K562 (cell line): ENCODE results near the gene PDE6B. TPM values are rescaled to one million over a fixed set of nuclear protein-coding genes. Genes with fewer than 3 reads are reported as not detected.

Experiments used
- ATF2 ChIP-seq: sonication (generic); formaldehyde crosslinking; IDR thresholded peaks from 2 replicates; pipeline ENCODE4 v1.8.1; 2022; ENCODE audit warnings: missing genetic modification reagents
- ATF3 ChIP-seq, 2 experiments: fragments of 450-650 bp in 1 of 2; sonication (generic) in 1 of 2; formaldehyde crosslinking in 1 of 2; IDR thresholded peaks in 1 of 2; conservative IDR thresholded peaks in 1 of 2; 2 replicates each; pipeline versions ENCODE4 v1.6.1 to v1.8.1; 2016 to 2023; ENCODE audit warnings: mild to moderate bottlenecking in 2 of 2, moderate library complexity in 2 of 2, inconsistent platforms in 1 of 2, missing genetic modification reagents in 1 of 2
- BRF1 ChIP-seq: IDR thresholded peaks from 3 replicates; pipeline ENCODE4 v1.6.1; 2011; ENCODE audit warnings: borderline replicate concordance, mild to moderate bottlenecking; ENCODE audit not compliant: insufficient read length; ENCODE audit errors: extremely low read depth
- CEBPG ChIP-seq, 3 experiments: fragments of 200-800 bp in 1 of 3; sonication (Bioruptor generic) in 1 of 3; sonication (generic) in 1 of 3; formaldehyde crosslinking in 1 of 3; IDR thresholded peaks in 2 of 3; conservative IDR thresholded peaks in 1 of 3; 2 replicates each; pipeline versions ENCODE4 v1.6.1 to v1.8.0; 2016 to 2022; ENCODE audit warnings: missing compliant biosample characterization in 2 of 3, missing genetic modification characterization in 2 of 3, mild to moderate bottlenecking in 1 of 3, missing genetic modification reagents in 1 of 3
- CTBP1 ChIP-seq: fragments of 450-650 bp; IDR thresholded peaks from 2 replicates; pipeline ENCODE4 v1.6.1; 2016; ENCODE audit warnings: borderline replicate concordance
- DDX20 ChIP-seq: fragments of 450-650 bp; IDR thresholded peaks from 2 replicates; pipeline ENCODE4 v1.6.1; 2016; ENCODE audit warnings: missing genetic modification characterization, low read depth, mild to moderate bottlenecking, missing compliant biosample characterization, moderate library complexity
- FOXK2 ChIP-seq, 2 experiments: fragments of 450-650 bp; IDR thresholded peaks in 1 of 2; conservative IDR thresholded peaks in 1 of 2; 2 replicates each; pipeline ENCODE4 v1.6.1; 2016; ENCODE audit warnings: low read depth in 2 of 2, mild to moderate bottlenecking in 1 of 2
- HMG20B ChIP-seq: fragments of 250-450 bp; sonication (Bioruptor Pico); IDR thresholded peaks from 2 replicates; pipeline ENCODE4 v1.5.0; 2021; ENCODE audit warnings: mild to moderate bottlenecking
- ILK ChIP-seq: fragments of 450-650 bp; IDR thresholded peaks from 2 replicates; pipeline ENCODE4 v1.6.1; 2016; ENCODE audit warnings: missing genetic modification characterization, low read depth, mild to moderate bottlenecking, missing compliant biosample characterization, moderate library complexity, borderline replicate concordance
- NCOA1 ChIP-seq: fragments of 450-650 bp; IDR thresholded peaks from 2 replicates; pipeline ENCODE4 v1.6.1; 2016; ENCODE audit warnings: low read depth
- POLR2AphosphoS5 ChIP-seq: IDR thresholded peaks from 2 replicates; pipeline ENCODE4 v1.6.1; 2011; ENCODE audit warnings: mild to moderate bottlenecking, low read depth, low read length, moderate library complexity; ENCODE audit not compliant: control insufficient read depth, insufficient read depth
- POLR3A ChIP-seq: IDR thresholded peaks from 2 replicates; pipeline ENCODE4 v1.6.1; 2011; ENCODE audit warnings: borderline replicate concordance, mild to moderate bottlenecking, moderate library complexity; ENCODE audit not compliant: insufficient read length, insufficient read depth; ENCODE audit errors: extremely low read depth
- SAFB ChIP-seq: fragments of 200-400 bp; formaldehyde crosslinking; IDR thresholded peaks from 2 replicates; pipeline ENCODE4 v1.6.1; 2017; ENCODE audit warnings: low read depth, low read length, borderline replicate concordance
- SPI1 ChIP-seq: IDR thresholded peaks from 2 replicates; pipeline ENCODE4 v1.6.1; 2011; ENCODE audit warnings: low read depth, low read length, control low read depth, borderline replicate concordance
- ZEB2 ChIP-seq: fragments of 450-650 bp; IDR thresholded peaks from 2 replicates; pipeline ENCODE4 v1.6.1; 2016
- ZFP91 ChIP-seq: sonication (generic); formaldehyde crosslinking; IDR thresholded peaks from 2 replicates; pipeline ENCODE4 v1.8.0; 2022; ENCODE audit warnings: mild to moderate bottlenecking, missing genetic modification reagents
- ZNF280B ChIP-seq: fragments of 250-450 bp; sonication (Bioruptor Pico); IDR thresholded peaks from 2 replicates; pipeline ENCODE4 v1.5.1; 2021; ENCODE audit warnings: mild to moderate bottlenecking
- polyA plus RNA-seq, 8 experiments: library from polyadenylated mRNA; depleted of rRNA in 4 of 8; stranded (reverse) in 5 of 8; unstranded in 3 of 8; fragments of >200 nt; fragmentation: Nextera tagmentation in 2 of 8; fragmentation: Illumina TruSeq in 1 of 8; extraction: Ambion mirVana in 2 of 8; extraction: Trizol in 1 of 8; gene quantifications; 2 replicates each; pipeline versions ENCODE4 v1.2.1 to v1.2.3, GENCODE V29; 2011 to 2014; ENCODE audit warnings: inconsistent platforms in 1 of 8, missing spikeins in 1 of 8
- total RNA-seq, 7 experiments: library from RNA; depleted of rRNA in 6 of 7; stranded (reverse); fragments of >200 nt in 6 of 7; fragmentation: Illumina TruSeq in 2 of 7; extraction: Trizol in 2 of 7; gene quantifications; 2 replicates each; pipeline versions ENCODE4 v1.2.1 to v1.2.3, GENCODE V29; 2011 to 2021; ENCODE audit warnings: low replicate concordance in 1 of 7

PDE6B gene
- total and polyA plus RNA-seq, 9 of the 15 experiments (the other 6 are each of a cell fraction or from before 2014, with no cell fraction given): 0.04 TPM; not detected in 8

- TF ChIP-seq POLR3A (no peak), ILK (no peak), CEBPG (CRISPR knock-in tag; IDR thresholded peaks at IDR 0.05) (no peak), CEBPG (tag; conservative IDR thresholded peaks at IDR 0.05 in 1 of 2, IDR thresholded peaks at IDR 0.05 in 1 of 2) (no peak), BRF1 (no peak), HMG20B (CRISPR knock-in tag) (0 out of 2 replicates have a peak, but pooled peaks have one; percentile 66), SAFB (0 out of 2 replicates have a peak, but pooled peaks have one; percentile 53), ATF3 (IDR thresholded peaks at IDR 0.05) (peak; percentile 97), ATF3 (CRISPR knock-in tag; conservative IDR thresholded peaks at IDR 0.05) (no peak; the same call in 1 of the 2 replicates), ZEB2 (no peak), ZFP91 (no peak), DDX20 (tag) (no peak), CTBP1 (peak; percentile 93), FOXK2 (conservative IDR thresholded peaks at IDR 0.05 in 1 of 2, IDR thresholded peaks at IDR 0.05 in 1 of 2; ENCODE audit: low read depth in 2 of 2) (peak; percentile 44 to 65; a peak in 1 of 4 replicates), NCOA1 (no peak), ZNF280B (CRISPR knock-in tag) (no peak), SPI1 (no peak), ATF2 (CRISPR knock-in tag) (peak; percentile 98), POLR2AphosphoS5 (peak; percentile 85)
Observed at GRCh38 chr4:674172-675035, 49.0 kb downstream of the PDE6B start, which contains the start of the genes ATP5ME and MYL5 (continued).
